Ishikawa (cell line): ENCODE data around the gene SIRT1.

Source experiments
- CEBPB ChIP-seq: IDR thresholded peaks from 2 replicates; pipeline ENCODE4 v1.6.1; 2012
- CREB1 ChIP-seq: IDR thresholded peaks from 2 replicates; pipeline ENCODE4 v1.6.1; 2012; ENCODE audit warnings: low read depth
- EGR1 ChIP-seq: IDR thresholded peaks from 2 replicates; pipeline ENCODE4 v1.6.1; 2012
- EP300 ChIP-seq: IDR thresholded peaks from 2 replicates; pipeline ENCODE4 v1.6.1; 2012; ENCODE audit warnings: borderline replicate concordance
- FOXM1 ChIP-seq: IDR thresholded peaks from 2 replicates; pipeline ENCODE4 v1.6.1; 2012; ENCODE audit warnings: low read depth, borderline replicate concordance
- NFIC ChIP-seq: IDR thresholded peaks from 2 replicates; pipeline ENCODE4 v1.6.1; 2012
- RAD21 ChIP-seq: IDR thresholded peaks from 2 replicates; pipeline ENCODE4 v1.6.1; 2012; ENCODE audit warnings: low read depth
- TAF1 ChIP-seq: IDR thresholded peaks from 2 replicates; pipeline ENCODE4 v1.6.1; 2012; ENCODE audit warnings: low read depth, mild to moderate bottlenecking
- TCF12 ChIP-seq: IDR thresholded peaks from 2 replicates; pipeline ENCODE4 v1.6.1; 2012; ENCODE audit warnings: low read depth
- TEAD4 ChIP-seq: IDR thresholded peaks from 2 replicates; pipeline ENCODE4 v1.6.1; 2012
- YY1 ChIP-seq: IDR thresholded peaks from 2 replicates; pipeline ENCODE4 v1.6.1; 2012; ENCODE audit warnings: low read depth
- ZBTB7A ChIP-seq: IDR thresholded peaks from 2 replicates; pipeline ENCODE4 v1.6.1; 2012; ENCODE audit warnings: low read depth
- TF ChIP-seq, protein P1 (sequence below): IDR thresholded peaks from 2 replicates; pipeline ENCODE4 v1.6.1; 2012; ENCODE audit warnings: low read depth, mild to moderate bottlenecking
- TF ChIP-seq, protein P2 (sequence below): IDR thresholded peaks from 2 replicates; pipeline ENCODE4 v1.6.1; 2012
- TF ChIP-seq, protein P3 (sequence below): IDR thresholded peaks from 2 replicates; pipeline ENCODE4 v1.6.1; 2012

The SIRT1 gene

DNA sequence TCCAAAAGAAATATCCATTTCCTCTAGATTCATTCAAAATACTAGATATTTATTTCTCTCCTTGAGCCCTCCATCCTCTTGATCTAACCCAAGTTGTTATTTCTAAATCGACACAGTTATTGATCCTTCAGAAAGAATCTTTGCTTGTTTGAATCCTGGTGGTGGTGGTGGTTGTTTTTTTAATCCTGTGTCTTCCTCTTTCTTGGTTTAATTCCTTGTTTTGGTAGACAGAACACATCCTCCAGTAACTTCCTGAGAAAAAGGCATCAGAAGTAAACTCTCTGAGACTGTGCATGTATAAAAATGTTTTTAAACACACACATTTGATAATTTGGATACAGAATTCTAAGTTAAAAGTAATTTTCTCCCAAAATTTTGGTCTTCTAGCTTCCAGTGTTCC, 49.9 kb downstream of the SIRT1 start:
- TF ChIP-seq TCF12 = no peak
- TF ChIP-seq EGR1 = no peak
- no peak for TF ChIP-seq YY1
- TF ChIP-seq, protein P1, sequence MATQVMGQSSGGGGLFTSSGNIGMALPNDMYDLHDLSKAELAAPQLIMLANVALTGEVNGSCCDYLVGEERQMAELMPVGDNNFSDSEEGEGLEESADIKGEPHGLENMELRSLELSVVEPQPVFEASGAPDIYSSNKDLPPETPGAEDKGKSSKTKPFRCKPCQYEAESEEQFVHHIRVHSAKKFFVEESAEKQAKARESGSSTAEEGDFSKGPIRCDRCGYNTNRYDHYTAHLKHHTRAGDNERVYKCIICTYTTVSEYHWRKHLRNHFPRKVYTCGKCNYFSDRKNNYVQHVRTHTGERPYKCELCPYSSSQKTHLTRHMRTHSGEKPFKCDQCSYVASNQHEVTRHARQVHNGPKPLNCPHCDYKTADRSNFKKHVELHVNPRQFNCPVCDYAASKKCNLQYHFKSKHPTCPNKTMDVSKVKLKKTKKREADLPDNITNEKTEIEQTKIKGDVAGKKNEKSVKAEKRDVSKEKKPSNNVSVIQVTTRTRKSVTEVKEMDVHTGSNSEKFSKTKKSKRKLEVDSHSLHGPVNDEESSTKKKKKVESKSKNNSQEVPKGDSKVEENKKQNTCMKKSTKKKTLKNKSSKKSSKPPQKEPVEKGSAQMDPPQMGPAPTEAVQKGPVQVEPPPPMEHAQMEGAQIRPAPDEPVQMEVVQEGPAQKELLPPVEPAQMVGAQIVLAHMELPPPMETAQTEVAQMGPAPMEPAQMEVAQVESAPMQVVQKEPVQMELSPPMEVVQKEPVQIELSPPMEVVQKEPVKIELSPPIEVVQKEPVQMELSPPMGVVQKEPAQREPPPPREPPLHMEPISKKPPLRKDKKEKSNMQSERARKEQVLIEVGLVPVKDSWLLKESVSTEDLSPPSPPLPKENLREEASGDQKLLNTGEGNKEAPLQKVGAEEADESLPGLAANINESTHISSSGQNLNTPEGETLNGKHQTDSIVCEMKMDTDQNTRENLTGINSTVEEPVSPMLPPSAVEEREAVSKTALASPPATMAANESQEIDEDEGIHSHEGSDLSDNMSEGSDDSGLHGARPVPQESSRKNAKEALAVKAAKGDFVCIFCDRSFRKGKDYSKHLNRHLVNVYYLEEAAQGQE = no peak
- TF ChIP-seq EP300 = no peak
- TF ChIP-seq NFIC = no peak
- no peak for TF ChIP-seq CEBPB
- no peak for TF ChIP-seq RAD21
- no peak for TF ChIP-seq FOXM1
- TF ChIP-seq, protein P2, sequence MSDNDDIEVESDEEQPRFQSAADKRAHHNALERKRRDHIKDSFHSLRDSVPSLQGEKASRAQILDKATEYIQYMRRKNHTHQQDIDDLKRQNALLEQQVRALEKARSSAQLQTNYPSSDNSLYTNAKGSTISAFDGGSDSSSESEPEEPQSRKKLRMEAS = no peak
- no peak for TF ChIP-seq CREB1
- no peak for TF ChIP-seq TAF1
- TF ChIP-seq TEAD4 = no peak
- TF ChIP-seq, protein P3, sequence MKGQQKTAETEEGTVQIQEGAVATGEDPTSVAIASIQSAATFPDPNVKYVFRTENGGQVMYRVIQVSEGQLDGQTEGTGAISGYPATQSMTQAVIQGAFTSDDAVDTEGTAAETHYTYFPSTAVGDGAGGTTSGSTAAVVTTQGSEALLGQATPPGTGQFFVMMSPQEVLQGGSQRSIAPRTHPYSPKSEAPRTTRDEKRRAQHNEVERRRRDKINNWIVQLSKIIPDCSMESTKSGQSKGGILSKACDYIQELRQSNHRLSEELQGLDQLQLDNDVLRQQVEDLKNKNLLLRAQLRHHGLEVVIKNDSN = no peak
- no peak for TF ChIP-seq ZBTB7A

DNA sequence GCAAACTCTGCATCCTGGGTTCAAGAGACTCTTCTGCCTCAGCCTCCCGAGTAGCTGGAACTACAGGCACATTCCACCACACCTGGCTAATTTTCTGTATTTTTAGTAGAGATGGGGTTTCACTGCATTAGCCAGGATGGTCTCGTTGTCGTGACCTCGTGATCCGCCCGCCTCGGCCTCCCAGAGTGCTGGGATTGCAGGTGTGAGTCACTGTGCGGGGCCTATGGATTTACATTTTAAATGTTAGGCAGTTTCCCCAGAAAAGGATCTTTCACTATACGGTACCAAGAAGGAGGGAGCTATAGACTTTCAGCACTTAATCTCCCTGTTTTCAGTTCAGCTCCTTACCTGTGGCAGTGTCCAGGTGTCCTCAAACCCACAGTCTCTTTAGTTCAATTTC, 50.8 kb downstream of the SIRT1 start:
- TF ChIP-seq CREB1 (no peak), FOXM1 (no peak), CEBPB (no peak), TAF1 (no peak), EP300 (no peak), TEAD4 (no peak), EGR1 (no peak), YY1 (no peak), NFIC (no peak), ZBTB7A (no peak)
- TF ChIP-seq, protein P2 = no peak
- TF ChIP-seq, protein P3 = no peak
- TF ChIP-seq, protein P1 = no peak

DNA sequence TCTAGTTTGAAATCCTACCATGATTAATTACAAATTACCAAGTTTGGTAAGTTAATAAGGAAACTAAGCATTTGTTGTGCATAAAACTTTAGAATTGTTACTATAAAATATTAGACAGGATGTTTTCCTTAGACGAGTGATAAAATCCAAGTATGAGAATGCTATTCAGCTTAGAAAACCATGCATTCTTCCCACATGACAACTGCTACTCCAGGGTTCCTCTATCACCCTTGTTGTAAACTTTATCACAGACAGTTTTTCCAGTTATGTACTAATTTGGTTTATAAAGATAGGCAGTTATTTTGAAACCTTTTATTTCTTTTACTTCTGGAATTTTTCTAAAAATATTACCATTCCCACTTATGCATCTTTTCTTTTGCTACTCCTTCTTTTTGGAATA, 52.0 kb downstream of the SIRT1 start:
- TF ChIP-seq, protein P1 = no peak
- TF ChIP-seq NFIC = no peak
- TF ChIP-seq EP300 = no peak
- no peak for TF ChIP-seq CEBPB
- TF ChIP-seq, protein P2 = no peak
- no peak for TF ChIP-seq FOXM1
- TF ChIP-seq CREB1 = no peak
- TF ChIP-seq TEAD4 = no peak
- no peak for TF ChIP-seq EGR1
- no peak for TF ChIP-seq TAF1
- no peak for TF ChIP-seq ZBTB7A
- no peak for TF ChIP-seq YY1
- TF ChIP-seq RAD21 = no peak
- TF ChIP-seq, protein P3 = no peak
- no peak for TF ChIP-seq TCF12

DNA sequence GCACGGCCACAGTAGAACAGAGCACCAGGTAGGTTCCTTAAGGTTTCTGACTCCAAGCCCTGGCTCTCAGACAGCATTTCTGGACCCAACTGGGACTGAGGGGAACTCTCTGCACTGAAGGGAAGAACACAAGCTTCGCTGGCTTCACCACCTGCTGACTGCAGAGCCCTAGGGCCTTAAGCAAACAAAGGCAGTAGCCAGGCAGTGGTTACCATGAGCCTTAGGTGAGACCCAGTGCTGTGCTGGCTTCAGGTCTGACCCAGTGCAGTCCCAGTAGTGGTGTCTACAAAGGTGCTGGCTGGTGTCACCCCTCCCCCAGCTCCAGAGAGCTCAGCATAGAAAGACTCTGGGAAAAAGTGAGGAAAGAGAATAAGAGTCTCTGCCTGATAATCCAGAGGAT, 59.5 kb downstream of the SIRT1 start:
- TF ChIP-seq YY1 = no peak
- TF ChIP-seq ZBTB7A = no peak
- no peak for TF ChIP-seq TAF1
- no peak for TF ChIP-seq EGR1
